OCI-LY7 (cell line): ENCODE data around the gene GOLGA6L7. TPM values are rescaled to one million over a fixed set of nuclear protein-coding genes. Genes with fewer than 3 reads are reported as not detected.

ENCODE experiments used
- BruUV-seq: library from RNA; stranded (reverse); fragments of 400-500 nt; replicated peaks from 2 replicates; lab custom pipeline; 2021; lab: Mats Ljungman, UMichigan
- CTCF ChIA-PET: fragments of 300-600 bp; sonication (Branson Sonifier 250); formaldehyde crosslinking; loops from one replicate; lab custom pipeline; 2022; ENCODE audit warnings: antibody characterized with exemption; ENCODE audit not compliant: unreplicated experiment; lab: Charles Lee
- POLR2A ChIA-PET: fragments of 300-600 bp; sonication (Branson Sonifier 250); formaldehyde crosslinking; loops from one replicate; lab custom pipeline; 2022; ENCODE audit warnings: antibody characterized with exemption; lab: Charles Lee
- DNase-seq: peaks from one replicate; pipeline ENCODE4 v3.0.0-alpha.2; 2015; ENCODE audit warnings: low spot score
- H2AFZ ChIP-seq: fragments of 200-600 bp; sonication (generic), shearing (Covaris generic); 2 replicates; pipeline ENCODE4 v1.6.1; 2014; ENCODE audit warnings: mild to moderate bottlenecking, antibody characterized with exemption, low read length, moderate library complexity
- H3K27ac ChIP-seq: fragments of 200-600 bp; sonication (generic); 2 replicates; pipeline ENCODE4 v1.5.1; 2014; ENCODE audit warnings: mixed run types, low read depth, mild to moderate bottlenecking, moderate library complexity, low read length, inconsistent platforms; ENCODE audit not compliant: poor library complexity, severe bottlenecking
- H3K36me3 ChIP-seq: fragments of 200-600 bp; sonication (generic); 2 replicates; pipeline ENCODE4 v1.6.1; 2014; ENCODE audit warnings: mild to moderate bottlenecking, antibody characterized with exemption, low read length, moderate library complexity, mixed read lengths; ENCODE audit not compliant: insufficient read depth
- H3K4me1 ChIP-seq: fragments of 200-600 bp; sonication (generic); 2 replicates; pipeline ENCODE4 v1.5.1; 2014; ENCODE audit warnings: mild to moderate bottlenecking, low read length; ENCODE audit not compliant: insufficient read depth, poor library complexity, severe bottlenecking
- H3K4me2 ChIP-seq: fragments of 200-600 bp; sonication (generic); 2 replicates; pipeline ENCODE4 v1.6.1; 2014; ENCODE audit warnings: mild to moderate bottlenecking, low read length
- H3K4me3 ChIP-seq: fragments of 200-600 bp; sonication (generic); 2 replicates; pipeline ENCODE4 v1.5.1; 2014; ENCODE audit warnings: mild to moderate bottlenecking, low read depth, low read length; ENCODE audit not compliant: poor library complexity, severe bottlenecking
- H3K79me2 ChIP-seq: fragments of 200-600 bp; sonication (generic); 2 replicates; pipeline ENCODE4 v1.6.1; 2016; ENCODE audit warnings: low read depth, mild to moderate bottlenecking, low read length, moderate library complexity, mixed read lengths; ENCODE audit not compliant: insufficient read depth
- H3K9me2 ChIP-seq: fragments of 200-600 bp; sonication (generic); 2 replicates; pipeline ENCODE4 v1.6.1; 2016; ENCODE audit warnings: mild to moderate bottlenecking, low read length, mixed read lengths; ENCODE audit not compliant: insufficient read depth
- H3K9me3 ChIP-seq: fragments of 200-600 bp; sonication (generic); 2 replicates; pipeline ENCODE4 v1.6.1; 2014; ENCODE audit warnings: mild to moderate bottlenecking, mixed run types, low read length, mixed read lengths
- H4K20me1 ChIP-seq: fragments of 200-600 bp; sonication (generic); 2 replicates; pipeline ENCODE4 v1.6.1; 2014; ENCODE audit warnings: mild to moderate bottlenecking, antibody characterized with exemption, low read length, moderate library complexity, mixed read lengths; ENCODE audit not compliant: insufficient read depth
- EZH2phosphoT487 ChIP-seq: fragments of 200-600 bp; sonication (generic); IDR thresholded peaks from 2 replicates; pipeline ENCODE4 v1.6.1; 2018; ENCODE audit warnings: low read depth, borderline replicate concordance, mild to moderate bottlenecking, mixed run types, antibody characterized with exemption, low read length, moderate library complexity, mixed read lengths
- intact Hi-C: fragments of 100-400 bp; cut with micrococcal nuclease; formaldehyde crosslinking; loops from one replicate; pipeline ENCODE4 v1.10.0; 2022; ENCODE audit not compliant: unreplicated experiment
- total RNA-seq, 2 experiments: library from RNA; depleted of rRNA in 1 of 2; stranded (reverse); fragments of >200 nt in 1 of 2; shearing (Covaris generic) in 1 of 2; gene quantifications; 2 replicates each; pipeline ENCODE4 v1.2.3, GENCODE V29; 2014 to 2022
- TF ChIP-seq, protein P1 (sequence below): fragments of 200-600 bp; sonication (generic); conservative IDR thresholded peaks from 2 replicates; pipeline ENCODE4 v1.5.1; 2014; ENCODE audit warnings: mild to moderate bottlenecking, antibody characterized with exemption, low read length, moderate library complexity, mixed read lengths

The GOLGA6L7 gene
- total RNA-seq, 2 experiments from 2014 or later = not detected

DNA sequence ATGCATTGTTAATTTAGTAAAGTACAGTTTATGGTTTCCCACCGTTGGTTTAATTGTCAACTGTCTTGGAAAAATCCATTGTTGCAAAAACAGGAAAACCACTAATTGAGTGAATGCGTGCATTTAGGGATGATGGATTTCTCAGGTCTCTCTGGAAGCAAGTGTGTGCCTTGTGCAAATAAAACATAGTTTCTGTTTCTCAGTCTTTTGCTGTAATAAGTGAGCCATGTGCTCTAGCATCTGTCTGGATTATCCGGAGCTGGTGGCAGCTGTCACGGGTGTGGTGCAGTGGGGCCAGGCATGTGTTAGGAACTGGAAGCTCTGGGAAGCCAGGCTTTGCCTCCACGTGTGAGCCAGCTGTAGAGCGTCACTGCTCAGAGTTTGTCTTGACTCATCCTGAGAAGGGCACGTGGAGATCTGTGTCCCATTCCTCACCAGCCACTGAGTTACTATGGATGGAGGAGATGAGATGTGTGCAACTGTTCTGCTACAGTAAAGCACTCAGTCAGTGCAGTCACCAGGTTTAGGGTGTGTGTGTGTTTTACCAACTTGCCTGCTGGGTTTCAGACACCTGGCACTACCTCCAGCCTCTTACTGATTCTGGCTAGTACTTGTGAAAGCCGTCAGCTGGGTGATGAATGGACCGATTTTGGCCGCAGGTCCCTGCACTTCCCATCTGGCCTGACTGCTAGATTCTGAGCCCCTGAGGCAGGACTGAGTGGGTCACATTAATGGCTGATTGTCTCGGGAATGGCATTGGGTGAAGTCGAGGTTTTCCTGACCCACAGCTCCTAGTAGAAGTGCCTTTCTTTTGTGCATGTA, 44.6 kb upstream of the GOLGA6L7 start:
- DNase-seq = no peak
- H3K9me3 ChIP-seq = no peaks in the 10 kb centered on the region
- H4K20me1 ChIP-seq = no peaks in the 10 kb centered on the region
- no peaks in the 10 kb centered on the region for H3K4me1 ChIP-seq
- H3K27ac ChIP-seq = no peak overlapping the region
- no TSS peak for BruUV-seq
- CTCF ChIA-PET = no interaction called here
- H3K4me2 ChIP-seq = no peak overlapping the region
- H3K36me3 ChIP-seq = no peaks in the 10 kb centered on the region
- H3K9me2 ChIP-seq = no peaks in the 10 kb centered on the region
- TF ChIP-seq EZH2phosphoT487 = no peak
- TF ChIP-seq, protein P1, sequence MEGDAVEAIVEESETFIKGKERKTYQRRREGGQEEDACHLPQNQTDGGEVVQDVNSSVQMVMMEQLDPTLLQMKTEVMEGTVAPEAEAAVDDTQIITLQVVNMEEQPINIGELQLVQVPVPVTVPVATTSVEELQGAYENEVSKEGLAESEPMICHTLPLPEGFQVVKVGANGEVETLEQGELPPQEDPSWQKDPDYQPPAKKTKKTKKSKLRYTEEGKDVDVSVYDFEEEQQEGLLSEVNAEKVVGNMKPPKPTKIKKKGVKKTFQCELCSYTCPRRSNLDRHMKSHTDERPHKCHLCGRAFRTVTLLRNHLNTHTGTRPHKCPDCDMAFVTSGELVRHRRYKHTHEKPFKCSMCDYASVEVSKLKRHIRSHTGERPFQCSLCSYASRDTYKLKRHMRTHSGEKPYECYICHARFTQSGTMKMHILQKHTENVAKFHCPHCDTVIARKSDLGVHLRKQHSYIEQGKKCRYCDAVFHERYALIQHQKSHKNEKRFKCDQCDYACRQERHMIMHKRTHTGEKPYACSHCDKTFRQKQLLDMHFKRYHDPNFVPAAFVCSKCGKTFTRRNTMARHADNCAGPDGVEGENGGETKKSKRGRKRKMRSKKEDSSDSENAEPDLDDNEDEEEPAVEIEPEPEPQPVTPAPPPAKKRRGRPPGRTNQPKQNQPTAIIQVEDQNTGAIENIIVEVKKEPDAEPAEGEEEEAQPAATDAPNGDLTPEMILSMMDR = no peak
- no peaks in the 10 kb centered on the region for H3K79me2 ChIP-seq
- POLR2A ChIA-PET = no interaction called here
- intact Hi-C loops = no loop called here
- no peak overlapping the region for H2AFZ ChIP-seq
- H3K4me3 ChIP-seq = no peak overlapping the region

DNA sequence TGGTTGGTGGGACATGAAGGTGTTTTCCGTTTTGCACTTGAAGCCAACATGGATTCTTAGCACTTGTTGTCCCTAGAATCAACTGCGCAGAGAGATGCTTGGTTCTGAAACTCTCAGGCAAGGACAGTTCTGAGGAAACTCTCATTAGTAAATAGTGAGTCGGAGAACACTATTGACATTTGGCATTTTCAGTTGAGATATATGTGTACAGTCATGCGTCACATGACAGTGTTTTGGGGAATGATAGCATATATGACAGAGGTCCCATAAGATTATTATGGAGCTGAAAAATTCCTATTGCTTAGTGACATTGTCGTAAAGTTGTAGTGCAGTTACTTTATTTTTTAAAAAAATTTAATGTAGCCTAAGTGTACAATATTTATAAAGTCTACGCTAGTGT, 43.1 kb upstream of the GOLGA6L7 start:
- no peak overlapping the region for H2AFZ ChIP-seq
- H3K27ac ChIP-seq = no peak overlapping the region
- H4K20me1 ChIP-seq = no peaks in the 10 kb centered on the region
- H3K4me3 ChIP-seq = no peak overlapping the region
- POLR2A ChIA-PET = no interaction called here
- H3K9me3 ChIP-seq = no peaks in the 10 kb centered on the region
- no peaks in the 10 kb centered on the region for H3K9me2 ChIP-seq
- no TSS peak for BruUV-seq
- H3K79me2 ChIP-seq = no peaks in the 10 kb centered on the region
- intact Hi-C loops = no loop called here
- TF ChIP-seq, protein P1 = no peak
- TF ChIP-seq EZH2phosphoT487 = no peak
- no peaks in the 10 kb centered on the region for H3K36me3 ChIP-seq
- H3K4me2 ChIP-seq = no peak overlapping the region
- CTCF ChIA-PET = no interaction called here
- no peak for DNase-seq
- no peaks in the 10 kb centered on the region for H3K4me1 ChIP-seq
